H7 (cell line): ENCODE measurements around the gene SCAMP1. TPM values are rescaled to one million over a fixed set of nuclear protein-coding genes. Genes with fewer than 3 reads are reported as not detected.
"Not testable (repeated sequence)": the region's sequence is repeated elsewhere in the genome, so short reads cannot be mapped to it uniquely, and the experiment has no call there.

Experiments used
- DNase-seq: peaks from one replicate; pipeline ENCODE4 v3.0.0; 2012
- H3K27me3 ChIP-seq: 2 replicates; pipeline ENCODE4 v1.6.0; 2011; ENCODE audit warnings: mild to moderate bottlenecking, low read length; ENCODE audit not compliant: control insufficient read depth, insufficient read depth
- H3K36me3 ChIP-seq: replicated peaks from 2 replicates; pipeline ENCODE4 v1.5.1; 2011; ENCODE audit warnings: low read length; ENCODE audit not compliant: control insufficient read depth, insufficient read depth
- H3K4me3 ChIP-seq: 2 replicates; pipeline ENCODE4 v1.5.1; 2011; ENCODE audit warnings: low read depth, mild to moderate bottlenecking, control low read depth, low read length, moderate library complexity; ENCODE audit not compliant: insufficient read depth
- total RNA-seq: library from RNA; depleted of rRNA; stranded (reverse); fragments of >200 nt; shearing (Covaris generic); gene quantifications from 2 replicates; pipeline ENCODE4 v1.2.3, GENCODE V29; 2014

SCAMP1 gene
- total RNA-seq, 1 experiment from 2014 or later = 39.1 TPM

DNA sequence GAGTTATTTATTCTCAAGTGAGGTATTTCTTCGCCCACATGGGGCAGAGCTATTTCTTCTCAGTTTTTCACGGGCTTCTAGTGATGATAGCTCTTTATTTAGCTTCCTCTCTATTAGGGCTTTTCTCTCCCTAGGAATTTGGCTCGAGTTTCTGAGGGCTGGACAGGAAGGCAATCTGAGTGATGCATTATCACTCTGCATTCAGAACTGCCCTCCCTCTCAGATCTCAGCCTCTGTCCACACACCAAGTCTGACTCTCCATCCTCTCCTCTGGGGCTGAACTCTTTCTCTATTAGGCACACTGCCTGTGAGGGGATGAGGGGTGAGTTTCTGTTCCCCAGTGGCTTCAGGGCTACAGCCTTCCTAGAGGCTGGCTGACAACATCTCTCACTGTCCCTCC lies 14.9 kb upstream of the SCAMP1 start:
- no peak for DNase-seq
- Histone ChIP-seq H3K4me3 (no peak overlapping the region), H3K36me3 (no peaks in the 10 kb centered on the region), H3K27me3 (peaks cover 30% of the 10 kb centered on the region)

DNA sequence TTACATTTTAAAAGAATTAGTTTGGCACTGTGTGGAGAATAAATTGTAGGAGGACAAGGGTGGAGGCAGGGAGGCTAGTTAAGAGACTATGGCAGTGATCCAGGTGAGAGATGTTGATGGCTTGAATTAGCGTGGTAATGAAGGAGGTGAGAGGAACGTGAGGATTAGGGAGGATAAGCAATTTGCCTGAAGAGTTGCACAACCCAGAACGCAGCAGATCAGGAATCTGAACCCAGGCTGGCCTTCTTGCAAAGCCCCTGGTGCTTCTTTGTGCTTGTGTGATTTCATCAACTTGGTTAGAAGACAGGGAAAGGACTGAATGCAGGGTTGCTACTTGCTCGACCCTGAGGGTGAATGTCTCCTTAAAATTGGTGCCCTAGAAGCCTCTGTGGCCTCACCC lies 6.9 kb upstream of the SCAMP1 start:
- Histone ChIP-seq H3K27me3 (no peaks in the 10 kb centered on the region), H3K4me3 (no peak overlapping the region), H3K36me3 (no peaks in the 10 kb centered on the region)
- DNase-seq = no peak

DNA sequence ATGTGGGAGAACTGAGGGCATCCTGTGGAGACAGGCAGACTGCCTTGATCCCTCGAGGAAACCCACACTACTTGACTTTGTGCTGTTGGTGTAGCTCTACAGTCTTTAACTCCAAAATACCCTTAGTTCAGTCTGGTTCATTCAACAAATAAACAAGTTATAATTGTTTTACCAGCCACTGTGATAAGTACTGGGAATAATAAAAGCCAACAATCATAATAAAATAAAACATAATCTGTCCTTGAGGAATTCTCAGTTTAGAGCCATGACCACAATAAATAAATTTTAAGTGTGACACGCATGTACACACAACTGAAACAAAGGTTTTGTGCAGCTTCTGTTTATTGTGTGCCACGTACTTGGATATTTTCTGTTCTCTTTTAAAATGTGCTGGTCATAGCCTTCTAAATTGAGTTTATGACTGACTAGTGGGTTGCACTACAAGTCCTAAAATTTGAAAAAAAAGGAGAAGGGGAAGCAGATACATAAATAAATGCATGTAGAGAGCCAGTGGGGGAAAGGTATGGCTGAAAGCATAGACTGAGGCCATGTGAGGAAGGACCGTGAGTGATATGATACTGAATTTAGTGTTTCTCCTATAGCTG lies 6.2 kb upstream of the SCAMP1 start:
- no peak overlapping the region for H3K4me3 ChIP-seq
- no peak for DNase-seq
- no peaks in the 10 kb centered on the region for H3K36me3 ChIP-seq
- H3K27me3 ChIP-seq = no peaks in the 10 kb centered on the region

DNA sequence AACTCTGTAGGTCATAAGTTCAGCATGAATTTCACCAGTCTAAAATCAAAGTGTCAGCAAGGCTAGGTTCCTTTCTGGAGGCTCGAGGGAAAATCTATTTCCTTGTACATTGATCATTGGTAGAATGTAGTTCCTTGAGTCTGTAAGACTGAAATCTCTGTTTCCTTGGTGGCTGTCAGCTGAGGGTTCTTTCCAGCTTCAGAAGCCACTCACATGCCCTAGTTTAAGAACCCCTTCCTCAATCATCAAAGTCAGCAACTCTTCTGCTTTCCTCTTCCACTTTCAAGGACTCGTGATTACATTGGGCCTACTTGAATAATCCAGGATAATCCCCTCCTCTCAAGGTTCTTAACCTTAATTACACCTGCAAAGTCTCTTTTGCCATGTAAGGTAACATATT lies 4.9 kb upstream of the SCAMP1 start:
- no peak for DNase-seq
- H3K27me3 ChIP-seq = no peaks in the 10 kb centered on the region
- no peaks in the 10 kb centered on the region for H3K36me3 ChIP-seq
- H3K4me3 ChIP-seq = no peak overlapping the region

DNA sequence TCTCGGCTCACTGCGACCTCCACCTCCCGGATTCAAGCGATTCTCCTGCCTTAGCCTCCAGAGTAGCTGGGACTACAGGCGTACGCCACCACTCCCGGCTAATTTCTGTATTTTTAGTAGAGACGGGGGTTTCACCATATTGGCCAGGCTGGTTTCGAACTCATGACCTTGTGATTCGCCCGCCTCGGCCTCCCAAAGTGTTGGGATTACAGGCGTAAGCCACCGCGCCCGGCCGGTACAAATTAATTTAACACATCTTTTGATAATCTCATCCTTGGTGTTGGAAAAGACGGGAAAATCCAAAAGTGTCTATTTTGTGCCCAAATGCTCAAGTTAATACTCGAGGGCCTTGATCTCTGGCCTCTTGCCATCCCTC lies 974 bp upstream of the SCAMP1 start:
- peak overlapping the region; percentile 95 for H3K4me3 ChIP-seq
- not testable (repeated sequence) for DNase-seq, H3K36me3 ChIP-seq, H3K27me3 ChIP-seq

DNA sequence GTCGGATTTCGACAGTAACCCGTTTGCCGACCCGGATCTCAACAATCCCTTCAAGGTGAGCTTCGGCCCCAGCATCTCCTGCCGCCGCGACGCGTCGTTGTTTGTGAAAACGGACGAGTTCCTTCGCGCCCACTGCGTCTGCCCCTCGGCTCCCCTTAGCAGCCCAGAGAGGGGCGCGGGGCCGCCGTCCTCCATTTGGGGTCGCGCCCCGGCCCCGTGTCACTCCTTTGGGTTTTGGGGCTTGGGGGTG lies 182 bp downstream of the SCAMP1 start:
- no peaks in the 10 kb centered on the region for H3K27me3 ChIP-seq
- no peaks in the 10 kb centered on the region for H3K36me3 ChIP-seq
- DNase-seq = no peak
- peak overlapping the region; percentile 95 for H3K4me3 ChIP-seq

DNA sequence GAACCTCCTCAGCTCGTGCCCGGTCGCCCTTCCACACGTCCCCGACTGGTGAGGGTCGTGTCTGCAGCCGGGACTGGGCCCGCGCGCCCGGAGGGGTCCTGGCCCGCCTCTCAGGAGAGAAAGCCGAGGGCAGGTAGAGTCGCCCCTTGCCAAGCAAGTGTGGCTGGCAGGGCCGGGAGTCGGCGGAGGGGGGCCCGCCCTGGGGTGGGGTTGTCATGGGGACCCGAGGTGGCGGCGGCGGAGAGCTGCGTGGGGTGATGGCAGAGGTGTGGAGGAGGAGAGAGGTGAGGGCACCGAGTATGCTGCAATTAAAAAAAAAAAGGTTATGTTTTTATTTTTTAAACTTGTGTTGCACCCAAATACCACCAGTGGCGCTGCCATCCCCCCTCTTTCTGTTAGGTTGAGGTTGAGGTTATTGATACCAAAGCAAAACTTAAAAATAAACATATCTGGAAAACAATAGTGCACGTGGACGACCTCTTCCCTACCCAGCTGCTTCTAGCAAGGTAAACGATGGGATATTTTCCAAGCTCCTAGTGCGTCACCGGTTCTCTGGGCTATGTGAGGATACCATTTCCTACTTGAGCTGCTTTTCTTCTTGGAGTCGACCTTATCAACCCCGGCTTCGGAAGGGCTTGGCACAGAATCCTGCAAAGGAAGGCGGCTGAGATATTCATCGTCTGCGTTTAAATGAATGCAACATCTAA lies 660 bp downstream of the SCAMP1 start:
- H3K36me3 ChIP-seq = no peaks in the 10 kb centered on the region
- peak overlapping the region; percentile 95 for H3K4me3 ChIP-seq
- peak; percentile 76 for DNase-seq
- no peaks in the 10 kb centered on the region for H3K27me3 ChIP-seq

DNA sequence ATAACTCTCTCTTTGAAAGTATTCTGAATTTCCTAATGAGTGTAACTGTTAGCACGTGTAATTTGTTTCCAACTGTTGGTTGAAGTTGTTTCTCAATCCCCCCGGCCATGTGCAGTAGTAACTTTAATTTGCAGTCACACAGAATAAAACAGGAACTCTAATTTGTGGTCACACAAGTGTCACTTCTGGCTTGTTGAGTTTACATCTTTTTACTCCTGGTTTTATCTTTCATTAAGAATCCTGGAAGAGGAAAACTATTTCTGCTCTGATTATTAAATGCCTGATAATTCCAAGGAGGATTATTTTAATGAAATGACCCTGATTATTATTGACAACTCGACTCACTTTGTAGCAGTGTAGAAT lies 1.2 kb downstream of the SCAMP1 start:
- Histone ChIP-seq H3K4me3 (peak overlapping the region; percentile 95), H3K36me3 (no peaks in the 10 kb centered on the region), H3K27me3 (no peaks in the 10 kb centered on the region)
- DNase-seq = no peak

DNA sequence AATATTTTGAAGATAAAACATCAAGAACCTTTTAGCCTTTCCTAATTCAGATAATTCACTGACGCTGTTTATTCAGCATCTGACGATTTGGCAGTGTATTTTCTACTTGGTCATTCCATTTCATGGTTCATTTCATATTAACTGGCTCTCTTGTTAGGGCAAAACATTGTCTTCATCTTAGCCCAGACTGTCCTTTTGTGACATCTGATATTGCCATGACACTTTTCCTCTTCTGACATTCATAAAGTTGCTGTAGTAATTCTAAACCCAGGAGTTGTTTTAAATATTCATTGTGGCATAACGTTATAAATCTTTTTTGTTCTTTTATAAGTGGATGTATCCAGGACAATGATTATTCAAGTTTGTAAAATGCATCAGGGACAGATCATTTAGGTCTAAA lies 1.8 kb downstream of the SCAMP1 start:
- no peaks in the 10 kb centered on the region for H3K36me3 ChIP-seq
- DNase-seq = no peak
- H3K4me3 ChIP-seq = no peak overlapping the region
- no peaks in the 10 kb centered on the region for H3K27me3 ChIP-seq

DNA sequence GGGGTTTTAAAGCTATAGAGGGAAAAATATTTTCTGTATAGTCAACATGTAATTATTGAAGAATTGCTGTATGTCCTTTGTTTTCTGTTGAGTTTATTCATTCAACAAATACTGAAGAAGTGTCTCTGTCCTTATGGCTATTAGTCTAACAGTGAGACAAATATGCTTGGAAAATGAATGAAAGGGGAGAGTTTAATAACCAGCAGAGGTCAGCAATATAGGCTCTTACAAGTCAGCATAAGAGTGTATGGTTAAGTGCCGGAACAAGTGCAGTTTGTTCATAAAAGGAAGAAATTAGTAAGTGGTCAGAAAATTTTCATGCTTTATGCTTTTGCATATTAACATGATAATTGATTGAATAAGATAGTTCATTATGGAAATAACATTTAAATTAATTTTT lies 3.6 kb downstream of the SCAMP1 start:
- Histone ChIP-seq H3K36me3 (no peaks in the 10 kb centered on the region), H3K27me3 (no peaks in the 10 kb centered on the region), H3K4me3 (no peak overlapping the region)
- DNase-seq = no peak

DNA sequence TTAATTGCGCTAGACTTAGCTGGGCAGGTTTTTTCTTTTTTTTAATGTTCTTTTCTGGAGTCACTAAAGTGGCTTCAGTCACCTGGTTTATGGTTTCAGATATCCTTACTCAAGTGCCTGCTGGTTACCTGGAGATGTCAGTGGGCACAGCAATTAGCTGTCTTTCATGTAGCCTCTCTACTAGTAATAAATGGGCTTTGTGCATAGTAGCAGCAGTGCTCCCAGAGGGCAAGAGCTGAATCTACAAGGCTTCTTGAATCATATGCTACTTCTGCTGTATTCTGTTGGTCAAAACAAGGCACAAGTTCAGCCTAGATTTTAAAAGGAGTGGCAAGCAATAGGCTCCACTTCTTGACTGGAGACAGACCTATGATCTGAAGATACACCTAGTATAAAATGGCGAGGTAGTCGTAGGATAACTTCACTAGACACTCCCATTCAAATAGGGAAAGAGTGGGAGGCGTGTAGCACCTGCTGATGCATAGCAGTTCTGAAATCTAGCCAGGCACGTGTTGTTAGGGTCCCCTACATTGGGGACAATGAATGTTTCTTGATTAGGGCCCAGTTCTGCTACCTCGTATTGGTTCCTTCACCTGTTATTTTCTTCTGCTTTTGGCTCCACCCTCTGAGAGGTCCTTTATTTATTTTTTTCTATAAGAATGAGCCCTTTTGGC lies 7.0 kb downstream of the SCAMP1 start:
- DNase-seq = peak; percentile 14
- Histone ChIP-seq H3K36me3 (no peaks in the 10 kb centered on the region), H3K27me3 (no peaks in the 10 kb centered on the region), H3K4me3 (no peak overlapping the region)

DNA sequence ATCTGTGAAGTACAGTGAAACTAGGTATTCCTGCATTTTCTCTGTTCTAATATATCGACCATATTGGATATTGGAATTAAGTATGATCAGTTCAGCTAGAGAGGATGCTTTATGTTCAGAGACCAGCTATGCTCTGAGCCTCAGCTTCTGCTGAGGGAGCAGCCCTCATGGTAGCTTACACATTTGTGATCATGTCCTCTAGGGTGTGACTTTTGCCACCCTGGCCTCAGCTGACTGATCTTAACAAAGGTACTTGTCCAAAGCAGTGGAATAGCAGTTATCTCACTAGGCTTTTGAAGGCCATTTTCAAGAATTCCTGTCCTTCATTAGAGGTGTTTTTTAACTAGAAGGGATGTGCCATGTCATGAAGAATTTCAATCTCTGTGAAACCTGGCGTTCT lies 9.3 kb downstream of the SCAMP1 start:
- no peak for DNase-seq

DNA sequence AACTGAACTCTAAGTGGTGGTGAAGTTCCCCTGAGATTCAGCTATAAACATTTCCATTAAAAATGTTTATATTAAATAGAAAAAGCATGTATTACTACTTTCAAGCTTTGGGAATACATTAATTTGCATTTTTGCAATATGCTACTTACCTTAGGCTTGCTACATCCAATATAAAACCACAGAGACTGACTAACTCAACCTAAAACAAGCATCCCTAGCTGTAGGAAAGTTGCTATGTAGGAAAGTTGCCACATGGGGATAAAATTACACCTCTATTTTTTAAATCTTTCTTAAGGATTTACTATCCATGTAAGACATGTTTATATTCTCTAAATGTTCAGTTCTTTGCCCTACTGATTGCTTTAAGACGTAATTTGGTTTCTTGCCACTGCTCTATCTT lies 12.8 kb downstream of the SCAMP1 start:
- Histone ChIP-seq H3K4me3 (no peak overlapping the region), H3K27me3 (no peaks in the 10 kb centered on the region), H3K36me3 (no peaks in the 10 kb centered on the region)
- no peak for DNase-seq

More for the DNA sequence above, 9.3 kb downstream of the SCAMP1 start:
- Histone ChIP-seq H3K27me3 (no peaks in the 10 kb centered on the region), H3K36me3 (no peaks in the 10 kb centered on the region), H3K4me3 (no peak overlapping the region)

DNA sequence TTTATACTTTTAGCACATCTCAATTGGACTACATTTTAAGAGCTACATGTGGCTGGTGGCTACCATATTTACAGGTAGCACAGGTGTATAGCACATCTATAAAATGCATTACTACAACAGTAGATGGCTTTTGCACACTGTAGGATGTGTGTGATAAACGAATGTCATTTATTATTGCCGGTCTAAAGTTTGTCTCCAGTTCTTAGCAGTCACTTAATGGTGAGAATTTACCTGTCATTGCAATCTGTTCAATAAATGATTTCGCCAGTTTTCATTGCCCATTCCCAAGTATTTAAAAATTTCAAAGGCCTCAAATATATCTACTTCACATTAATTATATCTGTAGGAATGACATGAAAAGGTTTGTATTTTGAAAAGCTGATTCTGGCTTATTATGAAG lies 15.9 kb downstream of the SCAMP1 start:
- Histone ChIP-seq H3K36me3 (no peaks in the 10 kb centered on the region), H3K4me3 (no peak overlapping the region), H3K27me3 (no peaks in the 10 kb centered on the region)
- DNase-seq = no peak

DNA sequence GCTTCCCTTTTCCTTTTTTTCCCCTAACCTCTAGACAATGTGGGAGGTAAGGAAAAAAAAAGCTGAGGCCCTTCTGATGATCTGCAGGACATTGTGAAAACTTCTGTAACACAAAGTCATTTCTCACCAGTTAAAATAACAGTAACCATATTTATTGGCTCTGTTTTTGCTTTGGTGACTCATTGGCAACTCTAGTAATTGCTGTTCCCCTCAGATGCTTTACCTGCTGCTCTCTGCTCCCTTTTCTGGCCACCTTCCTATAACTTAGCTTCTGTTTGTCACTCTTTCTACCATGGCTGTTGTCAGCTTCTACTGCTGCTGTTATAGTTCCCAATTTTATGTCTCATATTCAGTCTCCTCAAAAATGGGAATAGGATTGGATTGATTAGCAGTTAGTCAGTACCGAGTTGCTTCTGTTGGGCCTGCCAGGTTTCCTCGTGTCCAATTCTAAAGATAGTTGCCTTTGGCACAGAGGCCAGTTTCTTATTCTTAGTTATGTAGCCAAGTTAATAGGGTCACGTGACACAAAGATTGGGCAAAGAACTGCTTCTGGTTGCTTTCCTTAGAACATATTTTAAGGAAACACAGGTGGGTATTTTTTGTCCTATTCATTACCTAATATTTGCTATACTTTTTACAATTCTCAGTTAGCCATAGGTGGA lies 16.8 kb downstream of the SCAMP1 start:
- no peak for DNase-seq
- Histone ChIP-seq H3K27me3 (no peaks in the 10 kb centered on the region), H3K4me3 (no peak overlapping the region), H3K36me3 (no peaks in the 10 kb centered on the region)
